Mesenteric fat pad (tissue), 1 donor: ENCODE measurements around the gene RBM4B. TPM values are rescaled to one million over a fixed set of nuclear protein-coding genes. Genes with fewer than 3 reads are reported as not detected.

Source experiments
- DNase-seq: peaks from one replicate; pipeline ENCODE4 v3.0.0-alpha.2; 2020; ENCODE audit warnings: low spot score
- total RNA-seq: library from RNA; stranded (reverse); fragmentation: NEBNext Ultra II Directional; extraction: Animal tissue kit (Norgen Biotek cat#: 25700); gene quantifications from one replicate; pipeline ENCODE4 v1.2.1, GENCODE V29; 2021
- donor health status: DM: yes; HTN: yes; CAD: no.

Gene RBM4B
- total RNA-seq, 1 donor from 2014 or later, result 8.0 TPM

- no peak for DNase-seq
Measured at GRCh38 chr11:66687831-66688281, 10.2 kb upstream of the RBM4B start.

- peak; percentile 86 for DNase-seq
Measured at GRCh38 chr11:66686801-66687750, 9.4 kb upstream of the RBM4B start.

GRCh38 chr11:66686100-66686785 lies 8.6 kb upstream of the RBM4B start:
- peak; percentile 57 for DNase-seq

- DNase-seq, result peak; percentile 82
Measured at GRCh38 chr11:66685276-66686099, 7.8 kb upstream of the RBM4B start.

GRCh38 chr11:66684635-66685034 lies 6.9 kb upstream of the RBM4B start:
- peak; percentile 26 for DNase-seq

- peak; percentile 55 for DNase-seq
Measured at GRCh38 chr11:66683877-66684276, 6.2 kb upstream of the RBM4B start.

GRCh38 chr11:66680966-66681645 lies 3.4 kb upstream of the RBM4B start:
- peak; percentile 69 for DNase-seq

- DNase-seq, result peak; percentile 24
Measured at GRCh38 chr11:66676931-66677598, 622 bp downstream of the RBM4B start.

- peak; percentile 43 for DNase-seq
Measured at GRCh38 chr11:66676282-66676919, 1.3 kb downstream of the RBM4B start.

GRCh38 chr11:66674964-66675602 lies 2.6 kb downstream of the RBM4B start:
- no peak for DNase-seq

- DNase-seq, result peak; percentile 35
Measured at GRCh38 chr11:66670816-66671215, 6.9 kb downstream of the RBM4B start.

GRCh38 chr11:66665369-66665768 lies 12.3 kb downstream of the RBM4B start:
- no peak for DNase-seq

GRCh38 chr11:66663741-66664296 lies 13.9 kb downstream of the RBM4B start:
- DNase-seq, result no peak

- no peak for DNase-seq
Measured at GRCh38 chr11:66659763-66660162, 17.9 kb downstream of the RBM4B start.

- no peak for DNase-seq
Measured at GRCh38 chr11:66653123-66653522, 24.6 kb downstream of the RBM4B start.

- no peak for DNase-seq
Measured at GRCh38 chr11:66652651-66653050, 25.0 kb downstream of the RBM4B start.

GRCh38 chr11:66651016-66651415 lies 26.7 kb downstream of the RBM4B start:
- no peak for DNase-seq

- no peak for DNase-seq
Measured at GRCh38 chr11:66649903-66650302, 27.8 kb downstream of the RBM4B start.

GRCh38 chr11:66646828-66647227 lies 30.9 kb downstream of the RBM4B start:
- DNase-seq, result no peak
